B cell (primary cell): Measurements from ENCODE around the gene COL5A1. TPM values are rescaled to one million over a fixed set of nuclear protein-coding genes. Genes with fewer than 3 reads are reported as not detected.

Experiments used
- ATAC-seq: fragments of 200-7000 bp; cut with Tn5 transposase; one replicate; pipeline ENCODE4 v1.10.0; 2021; ENCODE audit warnings: low read depth, mild to moderate bottlenecking, moderate number of reproducible peaks, moderate library complexity
- CTCF ChIA-PET: fragments of 350-600 bp; sonication (Branson Sonifier 250); formaldehyde crosslinking; loops from one replicate; lab custom pipeline; 2021; ENCODE audit warnings: antibody characterized with exemption, inconsistent platforms; lab: Charles Lee
- POLR2A ChIA-PET: fragments of 350-600 bp; sonication (Branson Sonifier 250); formaldehyde crosslinking; loops from one replicate; lab custom pipeline; 2021; ENCODE audit warnings: antibody characterized with exemption; lab: Charles Lee
- DNase-seq: peaks from one replicate; pipeline ENCODE4 v3.0.0; 2013
- H2AFZ ChIP-seq: 2 replicates; pipeline ENCODE4 v1.6.1; 2012; ENCODE audit warnings: mild to moderate bottlenecking, low read depth, low read length; ENCODE audit not compliant: insufficient read depth, poor library complexity, severe bottlenecking
- H3K27ac ChIP-seq, 2 donors: 1 replicate in 1 of 2; 2 replicates in 1 of 2; pipeline ENCODE4 v1.5.1; 2012 to 2013; ENCODE audit warnings: low read length in 2 of 2, mild to moderate bottlenecking in 2 of 2, moderate library complexity in 1 of 2
- H3K27me3 ChIP-seq, 4 experiments: fragments of 200-600 bp in 1 of 4; sonication (generic) in 1 of 4; replicated peaks in 1 of 4; 1 replicate in 2 of 4; 2 replicates in 2 of 4; pipeline versions ENCODE4 v1.6.1 to v1.7.0; 2013 to 2016; ENCODE audit warnings: low read length in 3 of 4, mild to moderate bottlenecking in 2 of 4, mixed read lengths in 1 of 4, moderate library complexity in 1 of 4; ENCODE audit not compliant: insufficient read depth in 4 of 4, control insufficient read depth in 3 of 4; ENCODE audit errors: control extremely low read depth in 1 of 4
- H3K36me3 ChIP-seq, 2 experiments: replicated peaks in 1 of 2; 1 replicate in 1 of 2; 2 replicates in 1 of 2; pipeline versions ENCODE4 v1.6.1 to v1.7.1; 2013; ENCODE audit warnings: low read length in 1 of 2; ENCODE audit not compliant: insufficient read depth in 2 of 2, control insufficient read depth in 1 of 2; ENCODE audit errors: control extremely low read depth in 1 of 2, extremely low read depth in 1 of 2
- H3K4me1 ChIP-seq, 2 donors: fragments of 200-600 bp in 1 of 2; sonication (generic) in 1 of 2; 1 replicate in 1 of 2; 2 replicates in 1 of 2; pipeline versions ENCODE4 v1.5.1 to v1.6.1; 2013 to 2017; ENCODE audit warnings: low read length in 2 of 2; ENCODE audit not compliant: control insufficient read depth in 2 of 2, insufficient read depth in 2 of 2
- H3K4me2 ChIP-seq: replicated peaks from 2 replicates; pipeline ENCODE3; 2012; ENCODE audit warnings: mild to moderate bottlenecking, low read depth, low read length; ENCODE audit not compliant: poor library complexity, severe bottlenecking
- H3K4me3 ChIP-seq, 5 experiments: fragments of 200-600 bp in 1 of 5; sonication (generic) in 1 of 5; 1 replicate in 3 of 5; 2 replicates in 2 of 5; pipeline versions ENCODE4 v1.5.1 to v1.7.0; 2011 to 2016; ENCODE audit warnings: low read length in 4 of 5, mild to moderate bottlenecking in 4 of 5, low read depth in 2 of 5, control low read depth in 1 of 5, moderate library complexity in 1 of 5; ENCODE audit not compliant: insufficient read depth in 1 of 5; ENCODE audit errors: control extremely low read depth in 1 of 5, extremely low read depth in 1 of 5
- H3K79me2 ChIP-seq: fragments of 200-600 bp; sonication (generic); one replicate; pipeline ENCODE4 v1.6.0; 2016; ENCODE audit warnings: low read length; ENCODE audit not compliant: control insufficient read depth, insufficient read depth
- H3K9ac ChIP-seq: fragments of 200-600 bp; sonication (generic); 2 replicates; pipeline ENCODE4 v1.6.1; 2017; ENCODE audit warnings: mild to moderate bottlenecking, low read length, moderate library complexity
- H3K9me3 ChIP-seq, 3 donors: one replicate each; pipeline versions ENCODE4 v1.6.1 to v1.7.1; 2013; ENCODE audit warnings: low read length in 2 of 3; ENCODE audit not compliant: control insufficient read depth in 2 of 3, insufficient read depth in 1 of 3; ENCODE audit errors: control extremely low read depth in 1 of 3
- H4K20me1 ChIP-seq: 2 replicates; pipeline ENCODE4 v1.6.0; 2012; ENCODE audit warnings: mild to moderate bottlenecking, low read length; ENCODE audit not compliant: insufficient read depth, control insufficient read depth, poor library complexity, severe bottlenecking
- H3K27ac Mint-ChIP-seq: one replicate; pipeline ENCODE4 v1.8.0; 2021; ENCODE audit warnings: mixed read lengths
- H3K27me3 Mint-ChIP-seq: one replicate; pipeline ENCODE4 v1.8.0; 2021; ENCODE audit warnings: mixed read lengths
- H3K4me1 Mint-ChIP-seq: one replicate; pipeline ENCODE4 v1.8.0; 2021; ENCODE audit warnings: mixed read lengths
- H3K4me3 Mint-ChIP-seq: one replicate; pipeline ENCODE4 v1.8.0; 2021; ENCODE audit warnings: mixed read lengths
- H3K9me3 Mint-ChIP-seq: one replicate; pipeline ENCODE4 v1.8.0; 2022; ENCODE audit warnings: mixed read lengths; ENCODE audit not compliant: insufficient read depth
- EZH2 ChIP-seq: IDR thresholded peaks from 2 replicates; pipeline ENCODE4 v1.6.1; 2012; ENCODE audit warnings: borderline replicate concordance, low read depth, mild to moderate bottlenecking, moderate library complexity, low read length; ENCODE audit not compliant: insufficient read depth, poor library complexity, severe bottlenecking
- WGBS: methylation state at CpG from one replicate; pipeline ENCODE4 v1.1.5; 2013; ENCODE audit warnings: missing lambda C conversion rate; ENCODE audit not compliant: insufficient coverage; 5-methylcytosine and 5-hydroxymethylcytosine counted together
- intact Hi-C: fragments of 100-400 bp; cut with micrococcal nuclease; formaldehyde crosslinking; loops from one replicate; pipeline ENCODE4 v1.10.0; 2022
- polyA plus RNA-seq: library from polyadenylated mRNA; depleted of rRNA; stranded (reverse); fragments of >200 nt; gene quantifications from 2 replicates; pipeline ENCODE4 v1.2.3, GENCODE V29; 2012
- total RNA-seq, 2 donors: library from RNA; stranded (reverse); fragments of 120-200 nt in 1 of 2; gene quantifications; 1 replicate in 1 of 2; 2 replicates in 1 of 2; pipeline versions ENCODE4 v1.2.3 to v1.2.4, GENCODE V29; 2013 to 2022
- TF ChIP-seq, protein P1 (sequence below): fragments of 200-600 bp; IDR thresholded peaks from one replicate; pipeline ENCODE4 v1.8.0; 2022; ENCODE audit warnings: antibody characterized with exemption, mild to moderate bottlenecking

COL5A1 gene
- total and polyA plus RNA-seq, 2 donors (not counting 1 experiment from before 2014, with no cell fraction given) = 0.06 TPM; not detected in 1

DNA sequence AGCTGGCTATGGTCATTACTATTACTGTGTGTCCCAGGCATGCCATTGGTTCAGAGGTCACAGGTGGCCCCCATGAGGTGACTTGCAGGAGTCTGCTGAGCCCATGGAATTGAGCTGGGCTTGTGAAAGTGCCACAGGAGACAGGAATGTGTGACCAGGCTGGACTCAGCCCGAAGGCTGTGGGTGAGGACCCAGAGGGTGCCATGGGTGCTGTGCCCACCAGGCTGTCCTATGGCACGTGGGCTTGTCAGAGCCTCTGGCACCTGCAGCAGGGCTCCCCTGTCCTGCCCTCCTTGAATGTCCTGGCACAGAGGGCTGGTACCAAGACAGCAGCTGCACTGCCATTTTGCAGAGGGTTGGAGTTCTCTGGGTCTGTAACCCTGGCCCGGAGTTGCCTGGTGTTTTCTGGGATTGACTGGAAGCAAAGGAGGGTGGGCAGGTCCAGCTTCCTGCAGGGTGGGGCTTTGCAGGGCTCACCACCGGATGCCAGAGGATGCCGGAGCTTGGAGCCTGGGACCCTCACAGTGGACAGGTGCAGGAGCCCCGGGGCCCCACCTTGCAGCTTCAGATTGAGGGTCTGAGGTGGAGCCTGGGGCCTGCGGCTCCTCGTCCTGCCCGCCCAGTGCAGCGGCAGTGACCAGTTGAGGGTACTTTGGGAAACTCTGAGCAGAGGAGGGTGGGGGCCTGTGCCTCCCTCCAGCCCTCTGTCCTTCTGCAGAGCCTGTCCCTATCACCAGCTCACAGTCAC is 14.2 kb downstream of the COL5A1 start:
- peaks cover 2% of the 10 kb centered on the region for H3K9me3 Mint-ChIP-seq
- POLR2A ChIA-PET = no interaction called here

More for the DNA sequence above, 14.2 kb downstream of the COL5A1 start:
- no peak overlapping the region for H3K27ac Mint-ChIP-seq
- Histone ChIP-seq H3K79me2 (no peaks in the 10 kb centered on the region), H3K27ac (no peak overlapping the region), H3K4me1 (no peaks in the 10 kb centered on the region), H2AFZ (no peak overlapping the region), H3K9me3 (peaks cover 0 to 11% (median 8%) of the 10 kb centered on the region in 3 donors), H4K20me1 (no peaks in the 10 kb centered on the region), H3K9ac (no peak overlapping the region), H3K4me3 (no peak overlapping the region), H3K27me3 (peaks cover 0 to 2% (median 0%) of the 10 kb centered on the region in 4 experiments), H3K4me2 (no peak overlapping the region), H3K36me3 (no peaks in the 10 kb centered on the region)
- H3K27me3 Mint-ChIP-seq = no peaks in the 10 kb centered on the region
- H3K4me3 Mint-ChIP-seq = no peak overlapping the region
- DNase-seq = no peak
- H3K4me1 Mint-ChIP-seq = no peaks in the 10 kb centered on the region
- WGBS = 89% methylated on average over 7 of the region's 10 CpGs
- ATAC-seq = no peak
- intact Hi-C loops = no loop called here
- CTCF ChIA-PET = no interaction called here
- TF ChIP-seq, protein P1, sequence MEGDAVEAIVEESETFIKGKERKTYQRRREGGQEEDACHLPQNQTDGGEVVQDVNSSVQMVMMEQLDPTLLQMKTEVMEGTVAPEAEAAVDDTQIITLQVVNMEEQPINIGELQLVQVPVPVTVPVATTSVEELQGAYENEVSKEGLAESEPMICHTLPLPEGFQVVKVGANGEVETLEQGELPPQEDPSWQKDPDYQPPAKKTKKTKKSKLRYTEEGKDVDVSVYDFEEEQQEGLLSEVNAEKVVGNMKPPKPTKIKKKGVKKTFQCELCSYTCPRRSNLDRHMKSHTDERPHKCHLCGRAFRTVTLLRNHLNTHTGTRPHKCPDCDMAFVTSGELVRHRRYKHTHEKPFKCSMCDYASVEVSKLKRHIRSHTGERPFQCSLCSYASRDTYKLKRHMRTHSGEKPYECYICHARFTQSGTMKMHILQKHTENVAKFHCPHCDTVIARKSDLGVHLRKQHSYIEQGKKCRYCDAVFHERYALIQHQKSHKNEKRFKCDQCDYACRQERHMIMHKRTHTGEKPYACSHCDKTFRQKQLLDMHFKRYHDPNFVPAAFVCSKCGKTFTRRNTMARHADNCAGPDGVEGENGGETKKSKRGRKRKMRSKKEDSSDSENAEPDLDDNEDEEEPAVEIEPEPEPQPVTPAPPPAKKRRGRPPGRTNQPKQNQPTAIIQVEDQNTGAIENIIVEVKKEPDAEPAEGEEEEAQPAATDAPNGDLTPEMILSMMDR = no peak
- TF ChIP-seq EZH2 = no peak
